Stimulated activated CD8-positive, alpha-beta memory T cell treated with anti-CD3 and anti-CD28 coated beads, Interleukin-15, amount 100 ng/mL, for 48 hours (primary cell): ENCODE data around the gene XKR7.
"Not testable (repeated sequence)": the region's sequence is repeated elsewhere in the genome, so short reads cannot be mapped to it uniquely, and the experiment has no call there.

Source experiments
- DNase-seq, 2 donors: peaks; one replicate each; pipeline ENCODE4 v3.0.0-alpha.2; 2020; ENCODE audit warnings: low read depth in 2 of 2

The XKR7 gene

DNA sequence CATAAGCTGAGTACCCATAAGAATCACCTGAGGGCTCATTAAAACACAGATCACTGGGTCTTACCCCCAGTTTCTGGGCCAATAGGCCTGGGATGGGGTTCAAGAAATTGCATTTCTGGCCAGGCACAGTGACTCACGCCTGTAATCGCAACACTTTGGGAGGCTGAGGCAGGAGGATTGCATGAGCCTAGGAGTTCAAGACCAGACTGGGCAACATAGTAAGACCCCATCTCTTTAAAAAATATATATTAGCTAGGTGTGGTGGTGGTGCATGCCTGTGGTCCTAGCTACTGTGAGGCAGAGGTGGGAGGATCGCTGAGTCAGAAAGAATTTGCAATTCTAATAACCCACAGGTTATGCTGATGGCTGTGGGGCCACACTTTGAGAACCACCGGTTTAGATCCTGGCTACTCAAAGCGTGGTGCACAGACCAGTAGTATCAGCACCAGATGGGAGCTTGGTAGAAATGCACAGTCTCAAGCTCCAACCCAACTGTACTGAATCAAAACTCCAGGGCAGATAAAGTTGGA lies 44.3 kb downstream of the XKR7 start:
- no peak for DNase-seq

DNA sequence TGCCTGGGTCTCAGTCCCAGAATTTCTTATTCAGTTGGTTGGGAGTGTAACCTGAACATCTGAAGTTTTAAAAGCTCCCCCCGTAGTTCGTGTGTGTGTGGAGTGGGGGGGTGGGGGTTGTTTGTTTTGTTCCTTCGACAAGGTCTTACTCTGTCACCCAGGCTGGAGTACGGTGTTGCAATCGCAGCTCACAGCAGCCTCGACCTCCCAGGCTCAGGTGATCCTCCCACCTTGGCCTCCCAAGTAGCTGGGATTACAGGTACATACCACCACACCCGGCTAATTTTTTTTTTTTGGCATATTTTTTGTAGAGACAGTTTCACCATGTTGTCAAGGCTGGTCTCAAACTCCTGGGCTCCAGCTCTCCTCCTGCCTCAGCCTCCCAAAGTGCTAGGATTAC lies 45.4 kb downstream of the XKR7 start:
- no peak for DNase-seq

DNA sequence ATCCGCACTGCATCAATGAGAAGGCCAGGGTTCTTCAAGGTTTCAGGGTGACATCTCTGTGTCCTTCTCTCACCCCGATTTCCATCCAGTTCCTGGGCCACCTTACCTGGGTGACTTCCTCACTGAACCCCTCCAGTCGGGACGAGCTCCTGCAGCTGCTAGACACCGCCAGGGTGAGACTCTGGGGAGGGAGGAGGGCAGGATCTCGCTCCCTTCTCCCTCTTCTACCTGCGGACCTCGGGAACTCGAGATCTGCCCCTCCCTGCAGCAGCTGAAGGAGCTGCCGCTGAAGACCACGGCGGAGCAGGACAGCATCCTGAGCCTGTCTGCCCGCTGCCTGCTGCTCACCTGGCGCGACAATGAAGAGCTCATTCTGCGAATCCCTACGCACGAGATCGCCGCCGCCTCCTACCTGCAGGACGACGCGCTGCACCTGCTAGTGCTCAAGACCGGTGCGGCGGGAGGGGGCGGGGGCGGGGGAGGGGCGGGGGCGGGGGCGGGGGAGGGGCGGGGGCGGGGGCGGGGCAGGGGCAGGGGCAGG lies 49.8 kb downstream of the XKR7 start:
- DNase-seq: no peak

DNA sequence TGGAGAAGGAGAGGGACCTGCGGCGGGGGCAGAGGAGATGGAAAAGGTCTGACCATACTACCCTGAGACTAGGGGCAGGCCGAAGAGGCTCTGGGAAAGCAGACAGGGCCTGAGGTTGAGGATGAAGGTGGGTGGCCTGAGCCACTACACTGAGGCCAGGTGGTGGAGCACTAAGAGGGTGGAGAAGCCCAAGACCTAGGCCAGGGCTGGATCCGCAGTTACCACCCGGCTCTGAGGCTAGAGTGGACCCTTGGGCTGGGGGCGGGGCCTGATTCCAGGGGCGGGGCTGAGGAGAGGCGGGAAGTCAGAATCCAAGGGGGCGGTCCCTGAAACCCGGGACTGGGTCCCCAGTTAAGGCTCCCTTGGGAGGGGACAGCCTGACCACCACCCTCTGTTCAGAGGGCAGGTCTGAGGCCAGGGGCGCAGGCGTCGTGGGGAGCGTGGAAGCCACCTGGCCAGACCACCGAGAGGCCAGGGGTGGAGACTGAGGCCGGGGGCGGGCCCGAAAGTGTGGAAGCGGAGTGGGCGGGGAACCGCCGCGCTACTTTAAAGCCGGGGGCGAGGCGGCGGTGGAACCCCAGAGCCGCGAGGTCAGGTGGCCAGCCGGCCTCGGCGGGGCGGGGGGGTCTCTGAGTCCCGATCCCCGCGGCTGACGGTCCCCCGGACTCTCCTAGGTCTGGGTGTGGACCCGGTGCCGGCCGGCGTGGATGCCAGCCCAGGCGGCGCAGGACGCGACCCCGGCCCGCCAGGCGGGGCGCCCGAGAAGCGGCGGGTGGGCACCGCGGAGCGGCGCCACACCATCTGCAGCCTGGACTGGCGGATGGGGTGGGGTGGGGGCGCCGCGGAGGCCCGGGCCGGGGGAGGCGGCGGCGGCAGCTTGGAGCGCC lies 50.6 kb downstream of the XKR7 start:
- DNase-seq: peak in 1 of 2 donors; percentile 17

DNA sequence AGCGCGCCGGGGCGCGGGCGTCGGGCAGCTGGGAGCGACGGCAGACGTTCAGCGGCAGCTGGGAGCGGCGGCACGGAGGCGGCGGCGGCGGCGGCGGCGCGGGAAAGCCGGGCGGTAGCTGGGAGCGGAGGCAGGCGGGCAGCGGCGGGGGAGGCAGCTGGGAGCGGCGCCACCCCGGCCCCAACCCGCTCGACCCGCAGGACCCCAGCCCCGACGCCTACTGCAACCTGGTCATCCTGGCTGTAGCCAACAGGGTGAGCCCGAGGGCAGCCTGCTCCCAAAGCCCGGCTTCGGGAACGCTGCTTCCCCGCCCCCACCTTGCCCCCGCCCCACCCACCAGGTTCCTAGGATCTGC lies 51.2 kb downstream of the XKR7 start:
- no peak for DNase-seq

DNA sequence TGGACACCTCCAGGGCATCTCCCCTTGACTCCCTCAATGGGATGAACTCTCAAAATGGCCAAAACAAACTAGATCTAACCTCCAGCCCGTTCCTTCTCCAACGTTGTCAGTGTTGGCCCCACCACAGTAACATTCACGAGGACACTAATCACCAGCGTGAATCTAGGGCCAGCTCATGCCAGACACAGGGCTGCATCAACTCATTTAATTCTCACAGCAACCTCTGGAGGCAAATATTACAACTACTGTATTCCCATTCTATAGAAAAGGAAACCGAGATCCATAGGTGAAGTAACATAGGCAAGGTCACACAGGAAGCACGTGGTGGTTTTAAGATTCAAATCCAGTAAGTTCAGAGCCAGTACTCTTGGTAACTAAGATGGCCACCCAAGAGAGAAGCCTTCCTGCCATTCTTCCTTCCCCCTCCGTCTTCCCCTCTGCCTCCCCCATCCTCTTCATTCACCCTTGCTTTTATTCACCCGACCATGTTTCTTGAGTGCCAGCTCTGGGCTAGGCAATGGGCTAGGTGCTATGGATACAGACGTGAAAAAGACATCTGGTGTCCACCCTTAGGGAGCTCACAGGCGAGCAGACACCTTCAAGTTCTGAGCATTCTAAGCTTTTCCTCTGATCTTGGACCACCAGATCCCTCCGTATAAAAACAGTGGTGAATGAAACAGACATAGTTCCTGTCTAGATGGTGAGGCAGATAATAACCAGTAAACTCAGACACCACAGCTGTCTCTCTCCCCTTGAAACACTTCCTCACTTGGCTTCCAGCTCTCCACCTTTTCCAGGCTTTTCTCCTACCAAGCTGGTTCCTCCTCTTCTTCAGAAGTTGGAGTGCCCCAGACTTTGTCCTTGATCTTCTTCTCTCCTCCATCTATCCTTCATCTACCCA lies 51.9 kb downstream of the XKR7 start:
- DNase-seq: no peak

DNA sequence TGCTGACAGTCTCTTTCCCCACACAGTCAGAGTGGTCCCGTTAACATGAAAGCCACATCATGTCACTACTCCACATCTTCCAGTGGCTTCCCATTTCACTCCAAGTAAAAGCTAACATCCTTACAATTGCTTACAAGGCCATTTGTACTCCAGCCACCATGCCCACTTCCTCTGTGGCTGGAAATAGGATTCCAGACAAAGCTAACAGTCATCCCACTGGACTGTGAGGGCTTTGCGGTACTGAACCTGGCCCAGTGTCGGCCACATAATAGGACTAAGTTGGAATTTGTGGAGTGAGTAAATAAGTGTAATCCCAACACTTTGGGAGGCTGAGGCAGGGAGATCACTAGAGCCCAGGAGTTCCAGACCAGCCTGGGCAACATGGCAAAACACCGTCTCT lies 53.1 kb downstream of the XKR7 start:
- DNase-seq: no peak

DNA sequence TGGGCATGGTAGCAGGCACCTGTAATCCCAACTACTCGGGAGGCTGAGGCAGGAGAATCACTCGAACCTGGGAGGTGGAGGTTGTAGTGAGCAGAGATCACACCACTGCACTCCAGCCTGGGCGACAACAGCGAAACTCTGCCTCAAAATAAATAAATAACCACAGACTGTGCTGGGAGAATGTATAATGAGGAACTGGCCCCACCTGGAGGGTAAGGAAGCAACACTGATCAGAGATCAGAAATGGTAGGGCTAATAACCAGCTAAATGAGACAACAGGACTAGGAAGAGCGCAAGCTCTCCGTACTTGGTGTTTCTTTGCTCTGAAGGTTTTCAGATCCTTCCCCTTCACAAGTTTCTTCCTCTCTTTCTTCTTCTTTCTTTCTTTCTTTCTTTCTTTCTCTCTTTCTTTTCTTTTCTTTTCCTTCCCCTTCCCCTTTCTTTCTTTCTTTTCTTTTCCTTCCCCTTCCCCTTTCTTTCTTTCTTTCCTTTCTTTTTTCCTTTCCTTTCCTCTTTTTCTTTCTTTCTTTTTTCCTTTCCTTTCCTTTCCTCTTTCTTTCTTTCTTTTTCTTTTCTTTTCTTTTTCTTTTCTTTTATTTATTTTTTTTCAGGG lies 56.8 kb downstream of the XKR7 start:
- no peak for DNase-seq

DNA sequence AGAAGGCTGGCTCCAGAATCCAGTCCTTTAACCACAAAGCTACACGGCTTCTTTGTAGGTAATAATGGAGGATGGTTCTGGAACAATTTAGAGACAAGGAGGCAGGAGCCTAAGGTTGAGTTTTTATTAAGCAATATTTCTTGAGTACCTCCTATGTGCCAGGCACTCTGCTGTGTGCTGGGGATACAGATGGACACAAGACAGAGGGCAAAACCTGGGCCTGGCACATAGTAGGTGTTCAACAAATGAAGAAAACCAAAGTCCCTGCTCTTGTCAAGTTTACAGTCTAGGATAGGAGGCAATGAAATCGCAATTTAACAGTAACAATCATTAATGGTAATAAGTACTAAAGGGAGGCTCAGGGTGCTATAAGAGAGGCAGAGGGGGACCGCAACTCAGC lies 59.7 kb downstream of the XKR7 start:
- DNase-seq: no peak

DNA sequence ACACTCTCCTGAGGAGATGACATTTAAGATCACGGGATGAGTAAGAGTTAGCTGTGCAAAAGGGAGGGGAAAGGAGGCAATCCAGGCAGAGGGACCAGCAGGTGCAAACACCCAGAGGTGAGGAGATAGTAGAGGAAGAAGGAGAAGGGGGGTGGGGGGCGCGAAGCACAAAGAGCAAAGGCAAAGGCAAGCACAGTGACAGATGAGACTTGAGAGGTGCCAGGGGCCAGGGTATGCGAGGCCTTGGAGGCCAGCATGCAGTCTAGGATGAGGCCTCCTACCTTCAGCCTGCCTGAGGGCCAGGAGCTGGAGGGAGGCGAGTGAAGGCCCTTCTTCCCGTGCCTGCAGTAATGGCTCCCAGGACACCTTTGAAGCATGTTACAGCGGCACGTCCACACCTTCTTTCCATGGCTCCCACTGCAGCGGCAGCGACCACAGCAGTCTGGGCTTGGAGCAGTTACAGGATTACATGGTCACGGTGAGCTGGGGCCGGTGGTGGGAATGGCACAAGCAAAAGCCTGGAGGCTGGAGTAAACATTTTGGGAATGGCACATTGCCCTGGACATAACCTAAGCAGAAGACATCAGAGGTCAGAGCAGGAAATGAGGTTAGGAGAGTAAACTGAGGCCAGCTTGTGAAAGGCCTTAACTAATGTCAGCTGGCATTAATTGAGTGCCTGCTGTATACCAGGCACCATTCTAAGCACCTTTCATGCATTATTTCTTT lies 60.9 kb downstream of the XKR7 start:
- no peak for DNase-seq

DNA sequence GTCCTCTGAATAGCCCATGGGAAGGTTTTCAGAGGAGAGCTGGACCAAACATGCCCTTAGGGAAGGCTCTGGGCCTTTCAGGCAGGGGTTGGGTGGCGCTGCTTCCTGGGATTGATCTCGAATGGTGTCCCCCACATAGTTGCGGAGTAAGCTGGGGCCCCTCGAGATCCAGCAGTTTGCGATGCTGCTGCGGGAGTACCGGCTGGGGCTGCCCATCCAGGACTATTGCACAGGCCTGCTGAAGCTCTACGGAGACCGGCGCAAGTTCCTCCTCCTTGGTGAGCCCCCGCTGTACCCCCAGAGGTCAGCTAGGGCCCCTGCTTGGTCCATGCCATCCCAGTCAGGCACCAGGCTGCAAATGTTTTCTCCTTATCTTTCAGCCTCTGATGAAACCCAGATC lies 61.6 kb downstream of the XKR7 start:
- no peak for DNase-seq

DNA sequence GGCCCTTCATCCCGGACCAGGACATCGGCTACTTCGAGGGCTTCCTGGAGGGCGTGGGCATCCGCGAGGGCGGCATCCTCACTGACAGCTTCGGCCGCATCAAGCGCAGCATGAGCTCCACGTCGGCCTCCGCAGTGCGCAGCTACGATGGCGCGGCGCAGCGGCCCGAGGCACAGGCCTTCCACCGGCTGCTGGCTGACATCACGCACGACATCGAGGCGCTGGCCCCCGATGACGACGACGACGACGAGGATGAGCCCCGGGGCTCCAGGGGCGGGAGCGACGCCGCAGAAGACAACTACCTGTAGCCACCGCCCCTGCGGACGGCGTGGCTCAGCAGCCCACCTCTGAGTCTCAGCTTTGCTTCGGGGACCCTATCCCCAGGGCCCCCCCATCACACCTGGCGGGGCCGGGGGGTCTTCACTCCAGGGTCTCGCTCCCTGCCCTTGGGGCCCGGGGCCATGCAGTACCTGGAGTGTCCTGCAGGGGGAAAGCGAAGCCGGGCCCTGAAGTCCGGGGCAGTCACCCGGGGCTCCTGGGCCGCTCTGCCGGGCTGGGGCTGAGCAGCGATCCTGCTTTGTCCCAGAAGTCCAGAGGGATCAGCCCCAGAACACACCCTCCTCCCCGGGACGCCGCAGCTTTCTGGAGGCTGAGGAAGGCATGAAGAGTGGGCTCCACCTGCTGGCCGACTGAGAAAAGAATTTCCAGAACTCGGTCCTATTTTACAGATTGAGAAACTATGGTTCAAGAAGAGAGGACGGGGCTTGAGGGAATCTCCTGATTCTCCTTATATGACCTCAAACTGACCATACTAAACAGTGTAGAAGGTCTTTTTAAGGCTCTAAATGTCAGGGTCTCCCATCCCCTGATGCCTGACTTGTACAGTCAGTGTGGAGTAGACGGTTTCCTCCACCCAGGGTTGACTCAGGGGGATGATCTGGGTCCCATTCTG lies 63.3 kb downstream of the XKR7 start:
- no peak for DNase-seq

DNA sequence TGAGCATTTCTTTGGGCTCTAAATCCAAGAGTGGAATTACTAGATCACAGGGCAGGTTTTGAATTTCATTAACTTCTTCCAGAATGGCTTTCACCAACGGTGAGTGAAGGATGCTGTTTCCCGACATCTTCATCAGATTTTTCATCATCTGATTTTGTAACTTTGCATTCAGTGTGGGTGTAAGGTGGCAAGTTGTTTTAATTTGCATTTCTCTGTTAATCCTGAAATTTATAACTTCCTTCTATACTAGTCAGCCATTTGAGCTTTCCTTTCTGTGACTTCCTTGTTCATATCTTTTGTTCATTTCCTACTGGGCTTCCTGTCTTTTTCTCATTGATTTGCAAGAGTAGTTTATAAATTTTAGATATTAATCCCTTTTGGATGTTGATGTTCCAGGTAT lies 65.4 kb downstream of the XKR7 start:
- no peak for DNase-seq

DNA sequence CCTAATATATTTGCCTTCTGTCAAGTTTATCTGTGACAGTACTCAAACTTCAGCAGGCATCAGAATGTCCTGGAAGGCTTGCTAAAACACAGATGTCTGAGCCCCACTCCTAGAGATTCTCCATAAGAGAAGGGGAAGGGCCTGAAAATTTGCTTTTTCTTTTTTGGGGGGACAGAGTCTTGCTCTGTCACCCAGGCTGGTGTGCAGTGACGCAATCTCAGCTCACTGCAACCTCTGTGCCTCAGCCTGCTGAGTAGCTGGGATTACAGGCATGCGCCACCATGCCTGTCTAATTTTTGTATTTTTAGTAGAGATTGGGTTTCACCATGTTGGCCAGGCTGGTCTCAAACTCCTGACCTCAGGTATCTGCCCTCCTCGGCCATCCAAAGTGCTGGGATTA lies 65.8 kb downstream of the XKR7 start:
- not testable (repeated sequence) for DNase-seq

DNA sequence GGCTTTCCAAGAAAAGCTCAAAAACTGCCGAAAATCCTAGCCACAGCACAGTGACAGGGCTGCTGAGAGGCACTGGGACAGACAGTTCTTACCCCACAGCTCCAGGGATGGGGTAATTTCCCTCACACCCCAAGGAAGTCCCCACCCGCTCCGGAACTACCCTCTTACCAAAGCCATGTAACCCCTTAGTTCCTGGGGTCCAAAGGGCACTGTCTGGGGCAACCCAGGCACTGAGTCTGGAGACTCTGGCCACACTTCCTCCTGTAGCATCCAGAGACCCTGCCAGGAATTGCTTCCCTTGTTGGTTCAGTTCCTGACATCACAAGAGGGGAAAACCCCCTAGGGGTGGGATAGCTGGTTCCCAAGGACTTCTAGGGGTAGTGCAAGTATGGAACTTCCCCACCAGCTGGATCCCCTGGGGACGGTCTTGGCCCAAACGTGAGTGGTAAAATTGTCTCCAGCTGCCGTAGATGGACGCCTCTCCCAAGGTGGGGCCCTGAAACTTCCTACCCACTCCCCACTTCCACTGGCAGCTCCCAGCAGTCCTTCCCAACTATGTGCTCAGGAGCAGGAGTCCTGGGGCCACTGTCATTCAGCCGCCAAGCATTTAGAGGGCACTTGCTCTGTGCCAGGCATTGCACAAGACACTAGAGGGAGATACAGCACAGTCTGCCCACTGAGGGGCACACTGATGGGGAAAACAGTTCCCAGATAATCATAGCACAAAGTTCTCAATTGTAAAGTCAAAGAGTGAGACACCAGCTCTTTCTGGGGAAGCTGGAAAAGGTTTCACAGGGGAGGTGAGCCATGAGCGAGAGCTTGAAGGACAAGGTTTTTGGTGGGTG lies 66.9 kb downstream of the XKR7 start:
- no peak for DNase-seq

DNA sequence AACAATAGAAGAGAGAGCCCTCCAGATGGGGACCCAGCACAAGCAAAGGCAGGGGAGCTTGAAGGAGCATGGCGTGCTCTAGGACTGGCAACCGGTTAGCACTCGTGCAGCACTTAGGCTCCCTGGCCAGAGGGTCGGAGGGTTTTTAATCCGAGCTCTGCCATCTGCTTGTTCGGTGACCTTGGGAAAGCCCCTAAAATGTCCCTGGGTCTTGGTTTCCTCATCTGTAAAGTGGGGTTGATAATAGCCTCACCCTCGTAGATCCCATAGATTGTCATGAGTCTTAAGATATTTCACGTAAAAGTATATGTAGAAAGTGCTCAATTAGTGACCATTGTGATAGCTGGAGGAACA lies 67.5 kb downstream of the XKR7 start:
- DNase-seq: no peak

DNA sequence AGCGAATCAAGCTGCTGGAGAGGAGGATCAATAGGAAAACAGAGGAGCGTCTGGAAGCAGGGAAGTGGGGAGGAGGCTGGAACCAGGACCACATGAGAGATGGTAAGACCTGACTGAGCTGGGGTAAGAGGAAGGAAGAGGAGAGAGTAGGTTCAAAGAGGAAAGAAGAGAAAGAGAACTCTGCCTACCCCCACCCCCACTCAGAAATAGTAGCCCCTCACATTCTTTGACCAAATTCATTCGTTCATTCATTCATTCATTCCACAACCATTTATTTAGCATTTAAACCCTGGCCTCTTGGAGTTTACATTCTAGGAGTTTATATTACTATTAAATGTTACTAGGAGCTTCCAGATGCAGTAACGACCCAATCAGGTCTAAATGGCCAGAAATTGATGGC lies 68.3 kb downstream of the XKR7 start:
- no peak for DNase-seq

DNA sequence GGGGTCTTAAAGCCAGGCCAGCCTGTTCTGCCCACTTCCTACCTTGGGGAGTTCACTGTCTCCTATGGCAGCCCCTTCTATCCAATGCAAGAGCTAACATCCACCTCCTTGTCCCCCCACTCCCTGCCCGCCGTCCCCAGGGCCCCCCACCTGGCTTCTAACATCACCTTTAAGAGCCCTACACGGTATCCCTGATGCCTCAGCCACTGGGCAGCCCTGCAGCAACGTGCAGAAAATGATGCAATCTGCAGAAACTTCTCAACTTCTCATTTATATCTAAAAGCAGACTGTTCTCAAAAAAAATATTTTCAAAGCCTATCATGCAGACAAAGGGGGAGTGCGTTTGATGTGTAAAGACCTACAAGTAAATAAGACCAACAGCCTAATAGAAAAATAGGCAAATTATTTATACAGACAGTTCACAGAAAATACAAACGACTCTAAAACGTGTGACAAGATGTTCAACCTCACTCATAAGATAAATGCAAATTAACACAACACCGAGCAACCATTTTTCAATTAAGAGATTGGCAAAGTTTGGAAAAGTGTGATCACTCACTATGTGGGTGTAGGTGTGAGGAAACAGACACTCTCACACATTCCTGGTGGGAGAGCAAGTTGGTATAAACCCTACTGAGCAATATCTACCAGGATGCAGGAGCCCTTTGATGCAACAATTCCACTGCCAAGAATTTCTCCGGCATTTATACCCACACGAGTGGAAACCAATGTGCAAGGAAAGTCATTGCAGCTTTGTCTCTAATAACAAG lies 69.0 kb downstream of the XKR7 start:
- no peak for DNase-seq

DNA sequence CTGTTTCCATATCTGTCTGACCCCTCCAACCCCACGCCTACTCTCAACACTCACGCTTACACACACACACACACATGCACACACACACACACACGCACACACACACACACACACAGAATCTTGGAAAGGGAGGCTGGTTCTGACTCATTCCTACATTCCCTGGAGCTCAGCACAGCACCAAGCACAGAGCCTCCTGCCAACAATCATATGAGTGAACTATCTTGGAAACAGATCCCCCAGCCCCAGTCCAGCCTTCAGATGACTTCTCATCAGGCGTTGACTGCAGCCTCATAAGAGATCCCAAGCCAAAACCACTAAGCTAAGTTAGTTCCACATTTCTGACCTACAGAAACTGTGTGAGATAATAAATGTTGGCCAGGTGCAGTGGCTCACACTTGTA lies 70.0 kb downstream of the XKR7 start:
- DNase-seq: no peak
